H1 (cell line): ENCODE results near the gene TAF4. TPM values are rescaled to one million over a fixed set of nuclear protein-coding genes. Genes with fewer than 3 reads are reported as not detected.

Experiments used
- CTCF ChIA-PET: fragments of 300-600 bp; sonication (Branson Sonifier 250); formaldehyde crosslinking; loops from one replicate; lab custom pipeline; 2021; ENCODE audit not compliant: partially characterized antibody; lab: Charles Lee
- POLR2A ChIA-PET: fragments of 300-600 bp; sonication (Branson Sonifier 250); formaldehyde crosslinking; loops from one replicate; lab custom pipeline; 2021; ENCODE audit warnings: inconsistent platforms; ENCODE audit not compliant: partially characterized antibody; lab: Charles Lee
- DNase-seq, 2 experiments: peaks; one replicate each; pipeline versions ENCODE4 v3.0.0 to v3.0.0-alpha.2; 2010 to 2022; ENCODE audit warnings: low spot score in 2 of 2, low read depth in 1 of 2, mixed read lengths in 1 of 2
- FAIRE-seq: peaks from 2 replicates; lab custom pipeline; 2011; peaks lifted over from hg19 to GRCh38; lab: Jason Lieb, UNC
- H2AFZ ChIP-seq: 2 replicates; pipeline ENCODE4 v1.8.1; 2012; ENCODE audit warnings: low read length, inconsistent platforms
- H2AK5ac ChIP-seq: 2 replicates; pipeline ENCODE4 v1.6.1; 2013; ENCODE audit warnings: low read depth, low read length
- H2BK120ac ChIP-seq: replicated peaks from 2 replicates; pipeline ENCODE3; 2013; ENCODE audit warnings: low read depth, low read length, inconsistent platforms
- H2BK12ac ChIP-seq: 2 replicates; pipeline ENCODE4 v1.6.1; 2013; ENCODE audit warnings: low read depth, low read length
- H2BK15ac ChIP-seq: 2 replicates; pipeline ENCODE4 v1.6.1; 2013; ENCODE audit warnings: low read length
- H2BK20ac ChIP-seq: 2 replicates; pipeline ENCODE4 v1.6.1; 2013; ENCODE audit warnings: low read length
- H2BK5ac ChIP-seq: 2 replicates; pipeline ENCODE4 v1.6.1; 2013; ENCODE audit warnings: low read depth, low read length
- H3K14ac ChIP-seq: 2 replicates; pipeline ENCODE4 v1.6.1; 2013; ENCODE audit warnings: inconsistent platforms; ENCODE audit not compliant: insufficient read length
- H3K18ac ChIP-seq: 2 replicates; pipeline ENCODE4 v1.6.1; 2013; ENCODE audit warnings: low read length; ENCODE audit errors: extremely low read depth
- H3K23ac ChIP-seq: 2 replicates; pipeline ENCODE4 v1.6.1; 2013; ENCODE audit warnings: inconsistent platforms; ENCODE audit not compliant: insufficient read length
- H3K23me2 ChIP-seq: 2 replicates; pipeline ENCODE4 v1.6.1; 2013; ENCODE audit warnings: low read depth, low read length
- H3K27ac ChIP-seq: 2 replicates; pipeline ENCODE4 v1.6.1; 2011; ENCODE audit warnings: low read depth, low read length, inconsistent platforms
- H3K27me3 ChIP-seq, 4 experiments: replicated peaks in 1 of 4; 1 replicate in 1 of 4; 2 replicates in 3 of 4; pipeline versions ENCODE4 v1.6.1 to v1.8.1; 2011 to 2013; ENCODE audit warnings: low read length in 3 of 4, mild to moderate bottlenecking in 3 of 4, inconsistent platforms in 2 of 4, mixed read lengths in 2 of 4, moderate library complexity in 1 of 4; ENCODE audit not compliant: control insufficient read depth in 3 of 4, insufficient read depth in 3 of 4; ENCODE audit errors: extremely low read depth in 1 of 4
- H3K36me3 ChIP-seq, 4 experiments: 2 replicates each; pipeline versions ENCODE4 v1.6.1 to v1.8.1; 2011 to 2013; ENCODE audit warnings: mild to moderate bottlenecking in 4 of 4, low read length in 3 of 4, moderate library complexity in 2 of 4, control low read depth in 1 of 4, inconsistent platforms in 1 of 4; ENCODE audit not compliant: insufficient read depth in 4 of 4, control insufficient read depth in 2 of 4
- H3K4ac ChIP-seq: replicated peaks from 2 replicates; pipeline ENCODE3; 2013; ENCODE audit warnings: low read length, low read depth, mixed read lengths, inconsistent platforms; ENCODE audit not compliant: insufficient read length
- H3K4me1 ChIP-seq, 4 experiments: replicated peaks in 1 of 4; 1 replicate in 1 of 4; 2 replicates in 3 of 4; pipeline versions ENCODE4 v1.6.1 to v1.8.1; 2011 to 2013; ENCODE audit warnings: low read length in 3 of 4, inconsistent platforms in 2 of 4, mixed read lengths in 1 of 4; ENCODE audit not compliant: insufficient read depth in 4 of 4, control insufficient read depth in 3 of 4
- H3K4me2 ChIP-seq, 2 experiments: 2 replicates each; pipeline versions ENCODE4 v1.6.1 to v1.8.1; 2011 to 2013; ENCODE audit warnings: low read depth in 2 of 2, low read length in 2 of 2, control low read depth in 1 of 2, inconsistent platforms in 1 of 2, mild to moderate bottlenecking in 1 of 2; ENCODE audit not compliant: insufficient read depth in 1 of 2
- H3K4me3 ChIP-seq, 4 experiments: fragments of 200-600, 300-600 bp in 1 of 4; sonication (generic), shearing (Covaris generic), sonication (Bioruptor Twin) in 1 of 4; 2 replicates each; pipeline versions ENCODE4 v1.5.1 to v1.8.1; 2011 to 2016; ENCODE audit warnings: low read length in 4 of 4, low read depth in 3 of 4, control low read depth in 2 of 4, inconsistent platforms in 2 of 4, mild to moderate bottlenecking in 2 of 4, mixed read lengths in 1 of 4, moderate library complexity in 1 of 4; ENCODE audit not compliant: insufficient read depth in 2 of 4; ENCODE audit errors: extremely low read depth in 1 of 4
- H3K56ac ChIP-seq: replicated peaks from 2 replicates; pipeline ENCODE3; 2013; ENCODE audit warnings: low read depth, mild to moderate bottlenecking, mixed read lengths, low read length, inconsistent platforms; ENCODE audit not compliant: insufficient read length
- H3K79me1 ChIP-seq: 2 replicates; pipeline ENCODE4 v1.6.1; 2013; ENCODE audit warnings: low read depth, low read length, control low read depth
- H3K79me2 ChIP-seq, 2 experiments: 2 replicates each; pipeline versions ENCODE4 v1.6.1 to v1.8.1; 2012 to 2013; ENCODE audit warnings: low read length in 2 of 2, mild to moderate bottlenecking in 2 of 2, inconsistent platforms in 1 of 2; ENCODE audit not compliant: insufficient read depth in 2 of 2, control insufficient read depth in 1 of 2
- H3K9ac ChIP-seq, 4 experiments: replicated peaks in 1 of 4; 1 replicate in 1 of 4; 2 replicates in 3 of 4; pipeline versions ENCODE4 v1.6.1 to v1.8.1; 2011 to 2013; ENCODE audit warnings: low read depth in 3 of 4, low read length in 3 of 4, control low read depth in 2 of 4, mild to moderate bottlenecking in 2 of 4, moderate library complexity in 2 of 4, inconsistent platforms in 1 of 4; ENCODE audit errors: extremely low read depth in 1 of 4
- H3K9me3 ChIP-seq, 2 experiments: 2 replicates each; pipeline versions ENCODE4 v1.6.1 to v1.8.1; 2012 to 2013; ENCODE audit warnings: mild to moderate bottlenecking in 2 of 2, moderate library complexity in 2 of 2, control low read depth in 1 of 2, inconsistent platforms in 1 of 2, low read depth in 1 of 2, low read length in 1 of 2, mixed read lengths in 1 of 2; ENCODE audit not compliant: insufficient read depth in 2 of 2
- H4K20me1 ChIP-seq, 2 experiments: replicated peaks in 1 of 2; 2 replicates each; pipeline versions ENCODE3 to v1.8.1; 2011 to 2013; ENCODE audit warnings: inconsistent platforms in 2 of 2, low read length in 2 of 2, mild to moderate bottlenecking in 1 of 2; ENCODE audit not compliant: insufficient read depth in 2 of 2, control insufficient read depth in 1 of 2
- H4K5ac ChIP-seq: 2 replicates; pipeline ENCODE4 v1.6.1; 2013; ENCODE audit warnings: low read length, low read depth, mixed read lengths, inconsistent platforms; ENCODE audit not compliant: insufficient read length
- H4K8ac ChIP-seq: 2 replicates; pipeline ENCODE4 v1.8.0; 2013; ENCODE audit warnings: mild to moderate bottlenecking, moderate library complexity, low read length, inconsistent platforms; ENCODE audit not compliant: insufficient read depth; ENCODE audit errors: extremely low read depth
- H4K91ac ChIP-seq: replicated peaks from 2 replicates; pipeline ENCODE3; 2013; ENCODE audit warnings: low read length, mixed read lengths, inconsistent platforms; ENCODE audit not compliant: insufficient read length
- ATF2 ChIP-seq: IDR thresholded peaks from 2 replicates; pipeline ENCODE4 v1.6.1; 2012; ENCODE audit warnings: low read length, inconsistent platforms
- CEBPB ChIP-seq: IDR thresholded peaks from 2 replicates; pipeline ENCODE4 v1.6.1; 2012; ENCODE audit warnings: low read depth, low read length
- CHD2 ChIP-seq: IDR thresholded peaks from 2 replicates; pipeline ENCODE4 v1.6.1; 2012; ENCODE audit warnings: low read length, improper control_type of control experiment
- EGR1 ChIP-seq: IDR thresholded peaks from 2 replicates; pipeline ENCODE4 v1.6.1; 2011; ENCODE audit warnings: low read depth, low read length, borderline replicate concordance
- EP300 ChIP-seq, 2 experiments: IDR thresholded peaks; 1 replicate in 1 of 2; 2 replicates in 1 of 2; pipeline ENCODE4 v1.6.1; 2011 to 2012; ENCODE audit warnings: low read depth in 2 of 2, low read length in 2 of 2, mild to moderate bottlenecking in 2 of 2, borderline replicate concordance in 1 of 2, inconsistent platforms in 1 of 2, moderate library complexity in 1 of 2
- HDAC2 ChIP-seq, 2 experiments: fragments of 300-600 bp in 1 of 2; sonication (generic) in 1 of 2; IDR thresholded peaks; 2 replicates each; pipeline ENCODE4 v1.6.1; 2011 to 2012; ENCODE audit warnings: low read depth in 2 of 2, low read length in 2 of 2, mild to moderate bottlenecking in 2 of 2, moderate library complexity in 2 of 2, borderline replicate concordance in 1 of 2, inconsistent platforms in 1 of 2
- MAX ChIP-seq: IDR thresholded peaks from 2 replicates; pipeline ENCODE4 v1.6.1; 2012; ENCODE audit warnings: inconsistent platforms
- SIN3A ChIP-seq, 2 experiments: IDR thresholded peaks in 1 of 2; conservative IDR thresholded peaks in 1 of 2; 2 replicates each; pipeline ENCODE4 v1.6.1; 2011 to 2012; ENCODE audit warnings: low read length in 2 of 2, improper control_type of control experiment in 1 of 2, low read depth in 1 of 2, mild to moderate bottlenecking in 1 of 2
- SP4 ChIP-seq: IDR thresholded peaks from 2 replicates; pipeline ENCODE4 v1.6.1; 2012; ENCODE audit warnings: low read length, inconsistent platforms
- USF2 ChIP-seq: IDR thresholded peaks from 2 replicates; pipeline ENCODE4 v1.6.1; 2011; ENCODE audit warnings: low read length, improper control_type of control experiment
- WGBS, 2 experiments: shearing (Covaris generic) in 1 of 2; methylation state at CpG; one replicate each; pipeline versions ENCODE4 v1.1.6 to v1.1.7; 2013 to 2015; ENCODE audit warnings: low lambda C conversion rate in 2 of 2, mixed read lengths in 2 of 2, inconsistent platforms in 1 of 2, low coverage in 1 of 2, missing lambda C conversion rate in 1 of 2; ENCODE audit not compliant: insufficient replicate concordance in 2 of 2, insufficient coverage in 1 of 2, insufficient read length in 1 of 2; ENCODE audit errors: extremely low coverage in 1 of 2, missing lambda C conversion rate in 1 of 2; 5-methylcytosine and 5-hydroxymethylcytosine counted together
- polyA plus RNA-seq, 7 experiments: library from polyadenylated mRNA; depleted of rRNA in 3 of 7; stranded (reverse) in 5 of 7; unstranded in 2 of 7; fragments of >200 nt in 5 of 7; fragments of 200-250 nt in 2 of 7; gene quantifications; 1 replicate in 5 of 7; 2 replicates in 1 of 7; 4 replicates in 1 of 7; pipeline versions ENCODE4 v1.2.1 to v1.2.3, GENCODE V29; 2011 to 2013; ENCODE audit warnings: missing spikeins in 2 of 7, mixed read lengths in 2 of 7
- total RNA-seq: library from RNA; stranded (reverse); fragmentation: NEBNext Ultra II Directional; extraction: Animal tissue kit (Norgen Biotek cat#: 25700); gene quantifications from 2 replicates; pipeline ENCODE4 v1.2.1, GENCODE V29; 2021

TAF4 gene
- total and polyA plus RNA-seq, 2 of the 8 experiments (the other 6 are each of a cell fraction or from before 2014, with no cell fraction given): 16.0 to 30.1 TPM

DNA sequence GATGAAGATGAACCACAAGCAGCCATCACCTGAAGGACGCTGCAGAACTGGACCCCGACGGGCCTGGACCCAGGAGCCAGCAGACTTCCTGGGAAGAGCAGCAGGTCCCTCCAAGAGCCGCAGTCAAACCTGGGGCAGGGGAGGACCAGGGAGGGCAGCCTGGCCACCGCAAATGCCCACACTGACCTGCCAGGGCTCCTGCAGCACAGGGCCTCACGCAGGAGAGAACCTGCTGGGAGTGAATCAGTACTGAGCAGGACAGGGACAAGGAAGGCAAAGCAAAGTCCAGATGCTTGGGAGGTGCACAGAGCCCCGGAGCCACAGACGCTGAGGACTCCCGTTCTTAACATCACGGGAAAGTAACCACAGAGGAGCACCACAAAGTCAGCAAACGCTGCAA lies 75.2 kb downstream of the TAF4 start:
- no peak overlapping the region for H3K9ac ChIP-seq
- H2BK15ac ChIP-seq: no peak overlapping the region
- no peak overlapping the region for H3K4ac ChIP-seq
- no peak overlapping the region for H3K23ac ChIP-seq
- H2BK5ac ChIP-seq: no peak overlapping the region
- H3K18ac ChIP-seq: no peak overlapping the region
- peak overlapping the region; percentile 18; the same call in 1 of the 2 replicates for H4K8ac ChIP-seq
- no peak overlapping the region for H2AK5ac ChIP-seq
- peaks cover 4% of the 10 kb centered on the region; the same call in 1 of the 2 replicates for H3K79me1 ChIP-seq
- H2BK12ac ChIP-seq: no peak overlapping the region
- no peaks in the 10 kb centered on the region for H3K4me1 ChIP-seq
- no peak overlapping the region for H3K14ac ChIP-seq
- peaks cover 2% of the 10 kb centered on the region; the same call in 1 of the 2 replicates for H3K23me2 ChIP-seq
- H3K9me3 ChIP-seq: peaks cover 0 to 2% of the 10 kb centered on the region in 2 experiments; a peak in 2 of 4 replicates
- no peak overlapping the region for H3K27ac ChIP-seq
- H4K91ac ChIP-seq: no peak overlapping the region
- ChIA-PET CTCF (no interaction called here), POLR2A (interaction anchor here (0.8 kb wide), 1 partner anchor 10 kb away, joined by 3 read pairs; no protein-coding TSS in a partner anchor)
- H2BK120ac ChIP-seq: no peak overlapping the region
- DNase-seq (no peak), FAIRE-seq (no peak)
- H3K27me3 ChIP-seq: no peaks in the 10 kb centered on the region
- no peak overlapping the region for H3K4me2 ChIP-seq
- H2BK20ac ChIP-seq: no peak overlapping the region
- peaks cover 9 to 39% (median 23%) of the 10 kb centered on the region in 4 experiments; a peak in 6 of 8 replicates for H3K36me3 ChIP-seq
- 85% methylated on average over 11 of the region's 11 CpGs; no CpG with 5 or more reads in 1 of the 2 experiments for WGBS, 2 experiments
- H3K79me2 ChIP-seq: peaks cover 0 to under 1% of the 10 kb centered on the region in 2 experiments; a peak in 1 of 4 replicates
- H4K20me1 ChIP-seq: peaks cover 0 to 11% of the 10 kb centered on the region in 2 experiments
- H4K5ac ChIP-seq: no peak overlapping the region
- no peak overlapping the region for H2AFZ ChIP-seq
- H3K4me3 ChIP-seq: no peak overlapping the region
- no peak overlapping the region for H3K56ac ChIP-seq
- TF ChIP-seq SP4: no peak
- no peak for TF ChIP-seq EP300 (IDR thresholded peaks at IDR 0.05; ENCODE audit: borderline replicate concordance in 1 of 2, low read depth in 2 of 2, low read length in 2 of 2)
- TF ChIP-seq SIN3A (conservative IDR thresholded peaks at IDR 0.05 in 1 of 2, IDR thresholded peaks at IDR 0.05 in 1 of 2; ENCODE audit: low read depth in 1 of 2, low read length in 2 of 2): no peak
- TF ChIP-seq CHD2: no peak
- no peak for TF ChIP-seq MAX
- no peak for TF ChIP-seq CEBPB
- no peak for TF ChIP-seq USF2
- TF ChIP-seq ATF2: no peak
- no peak for TF ChIP-seq EGR1
- no peak for TF ChIP-seq HDAC2 (IDR thresholded peaks at IDR 0.05; ENCODE audit: borderline replicate concordance in 1 of 2, low read depth in 2 of 2, low read length in 2 of 2)
